ENCODE results near the gene TGFB1. TPM values are rescaled to one million over a fixed set of nuclear protein-coding genes. Genes with fewer than 3 reads are reported as not detected.

Gene TGFB1
- polyA plus RNA-seq, 3 donors: 30.6 to 138 (median 42.2) TPM

GRCh38 chr19:41299755-41300089 lies 54.0 kb downstream of the TGFB1 start:
- no peak overlapping the region for H3K4me3 Mint-ChIP-seq
- no peak for TF ChIP-seq CTCF (IDR thresholded peaks at IDR 0.05)
- H3K4me1 Mint-ChIP-seq: peaks cover 41% of the 10 kb centered on the region
- H3K9ac ChIP-seq (ENCODE audit: insufficient read depth, low read length, poor library complexity, severe bottlenecking): no peak overlapping the region
- H3K4me1 ChIP-seq (ENCODE audit: control insufficient read depth in 1 of 2, insufficient read depth in 2 of 2, low read length in 2 of 2): peaks cover 12 to 24% of the 10 kb centered on the region in 2 donors
- H4K20me1 ChIP-seq (ENCODE audit: insufficient read depth, low read length): peaks cover 94% of the 10 kb centered on the region
- no peak overlapping the region for H3K4me2 ChIP-seq (replicated peaks; ENCODE audit: extremely low read depth, low read length, poor library complexity, severe bottlenecking)
- no peaks in the 10 kb centered on the region for H3K27me3 Mint-ChIP-seq (ENCODE audit: low read depth in 3 of 3)
- no peaks in the 10 kb centered on the region for H3K9me3 ChIP-seq (replicated peaks in 1 of 2; ENCODE audit: control insufficient read depth in 1 of 2, insufficient read depth in 1 of 2, low read length in 2 of 2)
- no peaks in the 10 kb centered on the region for H3K27me3 ChIP-seq (ENCODE audit: control insufficient read depth in 2 of 2, insufficient read depth in 2 of 2, low read length in 2 of 2)
- peak overlapping the region; percentile 37 to 89 (median 74) for H3K27ac Mint-ChIP-seq
- H3K9me3 Mint-ChIP-seq: no peaks in the 10 kb centered on the region
- H3K36me3 ChIP-seq (replicated peaks in 1 of 2; ENCODE audit: control insufficient read depth in 1 of 2, insufficient read depth in 2 of 2, low read length in 2 of 2): peaks cover 95 to 98% of the 10 kb centered on the region in 2 donors
- intact Hi-C loops (cut with micrococcal nuclease): loop anchor here in 1 of 2 donors (10.0 kb wide), 1 partner anchor 165 kb away; no protein-coding TSS in a partner anchor
- WGBS (ENCODE audit: insufficient coverage): 52% methylated on average over 4 of the region's 4 CpGs
- no peak for DNase-seq
- H3K27ac ChIP-seq (ENCODE audit: low read depth in 1 of 2, low read length in 2 of 2): peak overlapping the region in 1 of 2 donors; percentile 77
- H3K36me3 Mint-ChIP-seq: peaks cover 88 to 99% of the 10 kb centered on the region in 2 donors
- no peak overlapping the region for H3K4me3 ChIP-seq (replicated peaks in 1 of 3; ENCODE audit: low read depth in 2 of 3, low read length in 3 of 3)
- no peak overlapping the region for H2AFZ ChIP-seq (ENCODE audit: insufficient read depth, low read depth, low read length, poor library complexity, severe bottlenecking)
- H3K79me2 ChIP-seq (ENCODE audit: insufficient read depth, low read length): peaks cover 63% of the 10 kb centered on the region

GRCh38 chr19:41299046-41299754 lies 54.5 kb downstream of the TGFB1 start:
- no peak overlapping the region for H3K9ac ChIP-seq (ENCODE audit: insufficient read depth, low read length, poor library complexity, severe bottlenecking)
- Mint-ChIP-seq H3K9me3 (no peaks in the 10 kb centered on the region), H3K4me3 (no peak overlapping the region), H3K36me3 (peaks cover 88 to 99% of the 10 kb centered on the region in 2 donors), H3K27ac (peak overlapping the region; percentile 7 to 89 (median 81)), H3K4me1 (peaks cover 41% of the 10 kb centered on the region), H3K27me3 (ENCODE audit: low read depth in 3 of 3) (no peaks in the 10 kb centered on the region)
- TF ChIP-seq CTCF (IDR thresholded peaks at IDR 0.05): no peak
- no peak overlapping the region for H3K4me2 ChIP-seq (replicated peaks; ENCODE audit: extremely low read depth, low read length, poor library complexity, severe bottlenecking)
- H3K36me3 ChIP-seq (replicated peaks in 1 of 2; ENCODE audit: control insufficient read depth in 1 of 2, insufficient read depth in 2 of 2, low read length in 2 of 2): peaks cover 95 to 98% of the 10 kb centered on the region in 2 donors
- no peak overlapping the region for H2AFZ ChIP-seq (ENCODE audit: insufficient read depth, low read depth, low read length, poor library complexity, severe bottlenecking)
- intact Hi-C loops (cut with micrococcal nuclease): no loop called here
- no peaks in the 10 kb centered on the region for H3K9me3 ChIP-seq (replicated peaks in 1 of 2; ENCODE audit: control insufficient read depth in 1 of 2, insufficient read depth in 1 of 2, low read length in 2 of 2)
- WGBS (ENCODE audit: insufficient coverage): 59% methylated on average over 8 of the region's 10 CpGs
- H3K27ac ChIP-seq (ENCODE audit: low read depth in 1 of 2, low read length in 2 of 2): peak overlapping the region in 1 of 2 donors; percentile 77
- H3K27me3 ChIP-seq (ENCODE audit: control insufficient read depth in 2 of 2, insufficient read depth in 2 of 2, low read length in 2 of 2): no peaks in the 10 kb centered on the region
- no peak for DNase-seq
- no peak overlapping the region for H3K4me3 ChIP-seq (replicated peaks in 1 of 3; ENCODE audit: low read depth in 2 of 3, low read length in 3 of 3)
- H3K4me1 ChIP-seq (ENCODE audit: control insufficient read depth in 1 of 2, insufficient read depth in 2 of 2, low read length in 2 of 2): peaks cover 12 to 24% of the 10 kb centered on the region in 2 donors
- H3K79me2 ChIP-seq (ENCODE audit: insufficient read depth, low read length): peaks cover 62% of the 10 kb centered on the region
- peaks cover 94% of the 10 kb centered on the region for H4K20me1 ChIP-seq (ENCODE audit: insufficient read depth, low read length)
